Calu3 (cell line): ENCODE results near the gene EDARADD. TPM values are rescaled to one million over a fixed set of nuclear protein-coding genes. Genes with fewer than 3 reads are reported as not detected.

ENCODE experiments used
- BruUV-seq: library from RNA; stranded (reverse); fragments of 400-500 nt; replicated peaks from 2 replicates; lab custom pipeline; 2021; lab: Mats Ljungman, UMichigan
- CTCF ChIA-PET: fragments of 300-600 bp; sonication (Branson Sonifier 250); formaldehyde crosslinking; loops from one replicate; lab custom pipeline; 2022; ENCODE audit warnings: antibody characterized with exemption; lab: Charles Lee
- DNase-seq: peaks from one replicate; pipeline ENCODE4 v3.0.0; 2022
- H3K27ac Mint-ChIP-seq: one replicate; pipeline ENCODE4 v1.8.0; 2022; ENCODE audit warnings: mixed read lengths; ENCODE audit not compliant: unreplicated experiment
- H3K27me3 Mint-ChIP-seq: one replicate; pipeline ENCODE4 v1.8.0; 2022; ENCODE audit warnings: mixed read lengths; ENCODE audit not compliant: unreplicated experiment
- H3K36me3 Mint-ChIP-seq: one replicate; pipeline ENCODE4 v1.8.0; 2022; ENCODE audit warnings: mild to moderate bottlenecking, moderate library complexity, mixed read lengths; ENCODE audit not compliant: insufficient read depth, unreplicated experiment
- H3K4me1 Mint-ChIP-seq: one replicate; pipeline ENCODE4 v1.8.0; 2022; ENCODE audit warnings: mild to moderate bottlenecking, low read depth, mixed read lengths; ENCODE audit not compliant: unreplicated experiment
- H3K4me3 Mint-ChIP-seq: one replicate; pipeline ENCODE4 v1.8.0; 2022; ENCODE audit warnings: mild to moderate bottlenecking, low read depth, moderate library complexity, mixed read lengths; ENCODE audit not compliant: unreplicated experiment
- H3K9me3 Mint-ChIP-seq: one replicate; pipeline ENCODE4 v1.8.0; 2022; ENCODE audit warnings: low read depth, mixed read lengths; ENCODE audit not compliant: unreplicated experiment
- intact Hi-C: fragments of 100-400 bp; cut with micrococcal nuclease; formaldehyde crosslinking; loops from one replicate; pipeline ENCODE4 v1.10.0; 2022; ENCODE audit not compliant: unreplicated experiment
- total RNA-seq: library from RNA; stranded (reverse); gene quantifications from 2 replicates; pipeline ENCODE4 v1.2.3, GENCODE V29; 2022
- TF ChIP-seq, protein P1 (sequence below): fragments of 200-600 bp; IDR thresholded peaks from one replicate; pipeline ENCODE4 v1.8.0; 2022; ENCODE audit warnings: antibody characterized with exemption; ENCODE audit not compliant: unreplicated experiment

EDARADD gene
- total RNA-seq, 1 experiment from 2014 or later = 0.19 TPM

GRCh38 chr1:236511735-236512418 is 117.8 kb downstream of the EDARADD start:
- Mint-ChIP-seq H3K4me3 (peak overlapping the region; percentile 57), H3K27me3 (no peaks in the 10 kb centered on the region), H3K36me3 (no peaks in the 10 kb centered on the region), H3K4me1 (peaks cover 26% of the 10 kb centered on the region), H3K9me3 (no peaks in the 10 kb centered on the region), H3K27ac (peak overlapping the region; percentile 64)
- intact Hi-C loops = no loop called here
- no peak for DNase-seq
- no TSS peak for BruUV-seq
- CTCF ChIA-PET = interaction anchor here (0.7 kb wide), 1 partner anchor 228 kb away, joined by 3 read pairs; no protein-coding TSS in a partner anchor
- TF ChIP-seq, protein P1, sequence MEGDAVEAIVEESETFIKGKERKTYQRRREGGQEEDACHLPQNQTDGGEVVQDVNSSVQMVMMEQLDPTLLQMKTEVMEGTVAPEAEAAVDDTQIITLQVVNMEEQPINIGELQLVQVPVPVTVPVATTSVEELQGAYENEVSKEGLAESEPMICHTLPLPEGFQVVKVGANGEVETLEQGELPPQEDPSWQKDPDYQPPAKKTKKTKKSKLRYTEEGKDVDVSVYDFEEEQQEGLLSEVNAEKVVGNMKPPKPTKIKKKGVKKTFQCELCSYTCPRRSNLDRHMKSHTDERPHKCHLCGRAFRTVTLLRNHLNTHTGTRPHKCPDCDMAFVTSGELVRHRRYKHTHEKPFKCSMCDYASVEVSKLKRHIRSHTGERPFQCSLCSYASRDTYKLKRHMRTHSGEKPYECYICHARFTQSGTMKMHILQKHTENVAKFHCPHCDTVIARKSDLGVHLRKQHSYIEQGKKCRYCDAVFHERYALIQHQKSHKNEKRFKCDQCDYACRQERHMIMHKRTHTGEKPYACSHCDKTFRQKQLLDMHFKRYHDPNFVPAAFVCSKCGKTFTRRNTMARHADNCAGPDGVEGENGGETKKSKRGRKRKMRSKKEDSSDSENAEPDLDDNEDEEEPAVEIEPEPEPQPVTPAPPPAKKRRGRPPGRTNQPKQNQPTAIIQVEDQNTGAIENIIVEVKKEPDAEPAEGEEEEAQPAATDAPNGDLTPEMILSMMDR = no peak

- no peak overlapping the region for H3K4me3 Mint-ChIP-seq
- H3K36me3 Mint-ChIP-seq = no peaks in the 10 kb centered on the region
- no peak for DNase-seq
- no peak overlapping the region for H3K27ac Mint-ChIP-seq
- CTCF ChIA-PET = interaction anchor here (0.6 kb wide), 1 partner anchor 36 kb away, joined by 3 read pairs; no protein-coding TSS in a partner anchor
- TF ChIP-seq, protein P1 = no peak
- H3K27me3 Mint-ChIP-seq = no peaks in the 10 kb centered on the region
- no peaks in the 10 kb centered on the region for H3K9me3 Mint-ChIP-seq
- intact Hi-C loops = no loop called here
- BruUV-seq = no TSS peak
- peaks cover 36% of the 10 kb centered on the region for H3K4me1 Mint-ChIP-seq
Observed at GRCh38 chr1:236514703-236515442, 120.8 kb downstream of the EDARADD start.

GRCh38 chr1:236515443-236515958 is 121.4 kb downstream of the EDARADD start:
- CTCF ChIA-PET = interaction anchor here (0.5 to 0.6 kb wide), 2 partner anchors 35 to 628 kb away, joined by 3 to 4 read pairs; no protein-coding TSS in a partner anchor
- Mint-ChIP-seq H3K4me1 (peaks cover 36% of the 10 kb centered on the region), H3K9me3 (no peaks in the 10 kb centered on the region), H3K27me3 (no peaks in the 10 kb centered on the region), H3K4me3 (no peak overlapping the region), H3K36me3 (no peaks in the 10 kb centered on the region), H3K27ac (no peak overlapping the region)
- intact Hi-C loops = no loop called here
- TF ChIP-seq, protein P1 = no peak
- BruUV-seq = no TSS peak
- DNase-seq = no peak

DNA sequence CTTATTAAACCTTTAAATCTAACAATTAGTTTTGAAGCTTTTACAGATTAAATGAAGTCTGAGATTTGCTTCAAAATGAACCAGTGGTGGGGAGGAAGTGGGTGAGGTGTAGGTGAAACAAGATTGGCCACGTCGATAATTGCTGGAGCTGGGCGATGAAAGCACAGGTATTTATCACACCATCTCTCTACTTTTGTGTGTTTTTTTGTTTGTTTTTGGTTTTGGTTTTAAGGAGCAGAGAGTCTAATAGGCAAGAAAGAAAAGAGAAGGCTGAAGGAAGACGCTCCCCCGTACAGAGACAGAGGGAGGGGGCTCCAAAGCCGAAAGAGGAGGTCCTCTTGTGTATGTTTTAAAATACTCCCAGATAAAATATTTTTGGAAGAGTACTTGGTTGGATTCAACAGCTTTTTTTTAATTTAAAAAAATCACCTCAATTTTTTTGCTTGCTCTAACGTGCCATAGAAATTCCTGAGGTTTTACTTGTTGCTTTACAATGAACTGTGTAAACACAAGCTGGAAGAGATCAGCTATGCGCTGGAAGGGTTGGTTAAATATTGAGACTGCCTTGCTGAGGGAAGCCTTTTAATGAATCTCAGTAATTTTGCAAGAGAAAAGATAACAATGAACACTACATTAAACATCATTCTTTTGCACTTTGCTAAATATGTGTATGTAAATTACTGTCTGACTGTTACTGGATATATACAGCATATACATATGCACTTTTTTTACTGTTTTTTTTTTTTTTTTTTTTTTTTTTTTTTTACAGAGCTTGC is 123.0 kb downstream of the EDARADD start:
- Mint-ChIP-seq H3K4me3 (peak overlapping the region; percentile 55), H3K9me3 (no peaks in the 10 kb centered on the region), H3K4me1 (peaks cover 33% of the 10 kb centered on the region), H3K27ac (peak overlapping the region; percentile 59), H3K27me3 (no peaks in the 10 kb centered on the region), H3K36me3 (no peaks in the 10 kb centered on the region)
- BruUV-seq = no TSS peak
- DNase-seq = no peak
- intact Hi-C loops = no loop called here
- CTCF ChIA-PET = interaction anchor here (0.6 to 2.6 kb wide), 5 partner anchors 14 to 211 kb away, joined by 3 to 9 read pairs (median 3); no protein-coding TSS in a partner anchor
- TF ChIP-seq, protein P1 = no peak
